Activated T-helper 17 cell treated with anti-CD3 and anti-CD28 coated beads, Interleukin-2, amount 50 U/mL, for 72 hours (primary cell): ENCODE results near the gene MSMB. TPM values are rescaled to one million over a fixed set of nuclear protein-coding genes. Genes with fewer than 3 reads are reported as not detected.
"Not testable (repeated sequence)": the region's sequence is repeated elsewhere in the genome, so short reads cannot be mapped to it uniquely, and the experiment has no call there.

Source experiments
- ATAC-seq: fragments of 150-1000 bp; cut with Tn5 transposase; replicated peaks from 2 replicates; pipeline ENCODE4 v1.10.0; 2021; ENCODE audit warnings: mild to moderate bottlenecking, moderate library complexity
- H3K27ac Mint-ChIP-seq: one replicate; pipeline ENCODE4 v1.8.0; 2022; ENCODE audit warnings: mixed read lengths
- H3K27me3 Mint-ChIP-seq: one replicate; pipeline ENCODE4 v1.8.0; 2022; ENCODE audit warnings: mixed read lengths
- H3K36me3 Mint-ChIP-seq: one replicate; pipeline ENCODE4 v1.8.0; 2022; ENCODE audit warnings: low read depth, mild to moderate bottlenecking, mixed read lengths
- H3K4me1 Mint-ChIP-seq: one replicate; pipeline ENCODE4 v1.8.0; 2022; ENCODE audit warnings: mixed read lengths
- H3K4me3 Mint-ChIP-seq: one replicate; pipeline ENCODE4 v1.8.0; 2022; ENCODE audit warnings: mild to moderate bottlenecking, mixed read lengths
- H3K9me3 Mint-ChIP-seq: one replicate; pipeline ENCODE4 v1.8.0; 2022; ENCODE audit warnings: mixed read lengths
- total RNA-seq, 2 donors: library from RNA; stranded (reverse); gene quantifications; one replicate each; pipeline ENCODE4 v1.2.3, GENCODE V29; 2022

The MSMB gene
- total RNA-seq, 2 donors from 2014 or later = not detected

- Mint-ChIP-seq H3K36me3 (no peaks in the 10 kb centered on the region), H3K4me1 (no peaks in the 10 kb centered on the region), H3K4me3 (no peak overlapping the region), H3K27ac (no peak overlapping the region), H3K9me3 (no peaks in the 10 kb centered on the region), H3K27me3 (peaks cover 8% of the 10 kb centered on the region)
- ATAC-seq = no peak
These were observed 9.7 kb upstream of the MSMB start for GRCh38 chr10:46055771-46056170.

GRCh38 chr10:46053534-46054434, 7.7 kb upstream of the MSMB start:
- no peaks in the 10 kb centered on the region for H3K9me3 Mint-ChIP-seq
- H3K27ac Mint-ChIP-seq = no peak overlapping the region
- no peaks in the 10 kb centered on the region for H3K4me1 Mint-ChIP-seq
- no peak overlapping the region for H3K4me3 Mint-ChIP-seq
- no peaks in the 10 kb centered on the region for H3K36me3 Mint-ChIP-seq
- ATAC-seq = no peak
- peaks cover 8% of the 10 kb centered on the region for H3K27me3 Mint-ChIP-seq

GRCh38 chr10:46052791-46053375, 6.8 kb upstream of the MSMB start:
- ATAC-seq = no peak
- Mint-ChIP-seq H3K9me3 (no peaks in the 10 kb centered on the region), H3K36me3 (no peaks in the 10 kb centered on the region), H3K4me3 (no peak overlapping the region), H3K27me3 (peaks cover 8% of the 10 kb centered on the region), H3K4me1 (no peaks in the 10 kb centered on the region), H3K27ac (no peak overlapping the region)

- no peak for ATAC-seq
- no peaks in the 10 kb centered on the region for H3K9me3 Mint-ChIP-seq
- H3K27ac Mint-ChIP-seq = no peak overlapping the region
- H3K4me1 Mint-ChIP-seq = no peaks in the 10 kb centered on the region
- H3K4me3 Mint-ChIP-seq = no peak overlapping the region
- H3K27me3 Mint-ChIP-seq = peaks cover 8% of the 10 kb centered on the region
- H3K36me3 Mint-ChIP-seq = no peaks in the 10 kb centered on the region
These were observed 6.2 kb upstream of the MSMB start for GRCh38 chr10:46052057-46052790.

- Mint-ChIP-seq H3K4me3 (no peak overlapping the region), H3K27ac (no peak overlapping the region), H3K4me1 (no peaks in the 10 kb centered on the region), H3K27me3 (peaks cover 8% of the 10 kb centered on the region), H3K9me3 (no peaks in the 10 kb centered on the region), H3K36me3 (no peaks in the 10 kb centered on the region)
- ATAC-seq = no peak
These were observed 5.0 kb upstream of the MSMB start for GRCh38 chr10:46050941-46051623.

GRCh38 chr10:46049497-46049831, 3.4 kb upstream of the MSMB start:
- H3K4me3 Mint-ChIP-seq, H3K9me3 Mint-ChIP-seq, H3K36me3 Mint-ChIP-seq, H3K4me1 Mint-ChIP-seq, ATAC-seq, H3K27me3 Mint-ChIP-seq, H3K27ac Mint-ChIP-seq: not testable (repeated sequence)

- H3K27me3 Mint-ChIP-seq = peaks cover 8% of the 10 kb centered on the region
These were observed 2.1 kb upstream of the MSMB start for GRCh38 chr10:46048152-46048551.

GRCh38 chr10:46042527-46042926, 3.5 kb downstream of the MSMB start:
- H3K27ac Mint-ChIP-seq = no peak overlapping the region
- no peaks in the 10 kb centered on the region for H3K9me3 Mint-ChIP-seq
- ATAC-seq = no peak
- H3K27me3 Mint-ChIP-seq = peaks cover 4% of the 10 kb centered on the region
- no peaks in the 10 kb centered on the region for H3K4me1 Mint-ChIP-seq
- H3K4me3 Mint-ChIP-seq = no peak overlapping the region
- no peaks in the 10 kb centered on the region for H3K36me3 Mint-ChIP-seq

More at GRCh38 chr10:46048152-46048551, 2.1 kb upstream of the MSMB start:
- ATAC-seq = no peak
- H3K36me3 Mint-ChIP-seq = no peaks in the 10 kb centered on the region
- H3K9me3 Mint-ChIP-seq = no peaks in the 10 kb centered on the region
- H3K27ac Mint-ChIP-seq = no peak overlapping the region
- H3K4me1 Mint-ChIP-seq = no peaks in the 10 kb centered on the region
- H3K4me3 Mint-ChIP-seq = no peak overlapping the region

GRCh38 chr10:46040004-46040403, 6.1 kb downstream of the MSMB start:
- Mint-ChIP-seq H3K27me3 (peaks cover 10% of the 10 kb centered on the region), H3K4me1 (no peaks in the 10 kb centered on the region), H3K9me3 (no peaks in the 10 kb centered on the region), H3K36me3 (no peaks in the 10 kb centered on the region), H3K4me3 (no peak overlapping the region), H3K27ac (no peak overlapping the region)
- no peak for ATAC-seq

- no peaks in the 10 kb centered on the region for H3K9me3 Mint-ChIP-seq
- H3K4me3 Mint-ChIP-seq = no peak overlapping the region
- no peak overlapping the region for H3K27ac Mint-ChIP-seq
- H3K36me3 Mint-ChIP-seq = no peaks in the 10 kb centered on the region
- peaks cover 7% of the 10 kb centered on the region for H3K27me3 Mint-ChIP-seq
- no peaks in the 10 kb centered on the region for H3K4me1 Mint-ChIP-seq
- no peak for ATAC-seq
These were observed 8.8 kb downstream of the MSMB start for GRCh38 chr10:46037107-46037825.

- no peaks in the 10 kb centered on the region for H3K9me3 Mint-ChIP-seq
- no peaks in the 10 kb centered on the region for H3K36me3 Mint-ChIP-seq
- H3K4me1 Mint-ChIP-seq = no peaks in the 10 kb centered on the region
- ATAC-seq = no peak
- no peak overlapping the region for H3K4me3 Mint-ChIP-seq
- peaks cover 6% of the 10 kb centered on the region for H3K27me3 Mint-ChIP-seq
- no peak overlapping the region for H3K27ac Mint-ChIP-seq
These were observed 9.9 kb downstream of the MSMB start for GRCh38 chr10:46035923-46036849.

- Mint-ChIP-seq H3K9me3 (no peaks in the 10 kb centered on the region), H3K27me3 (peaks cover 6% of the 10 kb centered on the region), H3K4me1 (peaks cover 3% of the 10 kb centered on the region), H3K27ac (no peak overlapping the region), H3K36me3 (peaks cover 9% of the 10 kb centered on the region), H3K4me3 (no peak overlapping the region)
- no peak for ATAC-seq
These were observed 12.5 kb downstream of the MSMB start for GRCh38 chr10:46033602-46034011.
